Heart left ventricle (tissue), 13 donors: ENCODE data around the gene ZNF76.

Source experiments
- CTCF ChIP-seq, 12 donors: fragments of 200-600 bp; sonication (generic) in 4 of 12; IDR thresholded peaks; one replicate each; pipeline versions ENCODE4 v1.5.0 to v1.8.0; 2018 to 2022; ENCODE audit warnings: antibody characterized with exemption in 12 of 12, mild to moderate bottlenecking in 5 of 12
- POLR2A ChIP-seq, 2 donors: fragments of 450-650 bp; IDR thresholded peaks; one replicate each; pipeline ENCODE4 v1.6.1; 2017; ENCODE audit warnings: antibody characterized with exemption in 2 of 2, mild to moderate bottlenecking in 2 of 2, moderate library complexity in 2 of 2
- donor health status: ischemic (EF 13 %, LVEDD 7.1; RV severe dilation, severe dysfunction).
- donor health status: DM: no; HTN: yes; CAD: no.
- donor health status: DM: no; HTN: no; CAD: no.
- donor health status: ischemic (EF 25% LVEDD 6.9; RV normal size, moderate dysfunction).
- donor health status: ischemic (EF 25% LVEDD 5.7; RV mildly dilated, moderate dysfunction).
- donor health status: ischemic (EF 35%, LVEDD 5.7; RV mildly dilated, moderate dysfunction).
- donor health status: nonischemic (EF 11% LVEDD 7.7; RV severe dilation, severe dysfunction).
- donor health status: DM: yes; HTN: yes; CAD: no.
- donor health status: PGD.
- donor health status: ischemic (EF 29% LVEDD 5.4; RV normal size, mild dysfunction).
- donor health status: nonischemic (EF 23%, LVEDD 6.1; RV moderate dilation, normal function).

DNA sequence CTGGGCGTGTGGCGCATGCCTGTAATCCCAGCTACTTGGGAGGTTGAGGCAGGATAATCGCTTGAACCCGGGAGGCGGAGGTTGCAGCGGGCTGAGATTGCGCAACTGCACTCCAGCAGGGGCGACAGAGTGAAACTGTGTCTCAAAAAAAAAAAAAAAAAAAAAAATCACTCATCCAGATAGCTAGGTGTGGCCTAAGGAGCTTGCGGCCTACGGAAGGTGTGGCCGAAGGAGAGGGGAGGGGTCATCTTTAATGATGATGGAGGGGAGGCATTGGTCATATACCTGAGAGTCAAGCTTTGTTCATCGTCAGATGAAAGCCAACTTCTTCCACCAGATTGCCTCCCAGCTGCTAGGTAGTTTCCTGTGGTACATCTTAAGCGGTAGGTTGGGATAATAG, 82.0 kb downstream of the ZNF76 start:
- TF ChIP-seq CTCF (IDR thresholded peaks at IDR 0.05) (no peak), POLR2A (IDR thresholded peaks at IDR 0.05) (no peak)
